Keratinocyte (primary cell): ENCODE measurements around the gene HOXC4. TPM values are rescaled to one million over a fixed set of nuclear protein-coding genes. Genes with fewer than 3 reads are reported as not detected.
A peak's percentile ranks its signal among the peaks of the same experiment; 100 is the strongest.

Experiments
- DNase-seq: peaks from one replicate; pipeline ENCODE4 v3.0.0-alpha.2; 2011; ENCODE audit warnings: low read depth, missing footprints, low spot score
- FAIRE-seq: peaks from 2 replicates; lab custom pipeline; 2011; peaks lifted over from hg19 to GRCh38; lab: Jason Lieb, UNC
- H2AFZ ChIP-seq: 2 replicates; pipeline ENCODE4 v1.6.0; 2012; ENCODE audit warnings: low read length, control low read depth, inconsistent platforms; ENCODE audit not compliant: control insufficient read depth
- H3K27ac ChIP-seq: 2 replicates; pipeline ENCODE4 v1.5.1; 2011; ENCODE audit warnings: low read length; ENCODE audit not compliant: control insufficient read depth, insufficient read depth
- H3K27me3 ChIP-seq: 3 replicates; pipeline ENCODE4 v1.6.0; 2011; ENCODE audit warnings: low read length; ENCODE audit not compliant: control insufficient read depth, insufficient read depth; ENCODE audit errors: extremely low read depth
- H3K36me3 ChIP-seq, 2 experiments: 2 replicates in 1 of 2; 3 replicates in 1 of 2; pipeline ENCODE4 v1.5.1; 2011; ENCODE audit warnings: low read length in 2 of 2, mild to moderate bottlenecking in 1 of 2; ENCODE audit not compliant: control insufficient read depth in 2 of 2, insufficient read depth in 2 of 2; ENCODE audit errors: extremely low read depth in 1 of 2
- H3K4me1 ChIP-seq: 3 replicates; pipeline ENCODE4 v1.5.1; 2011; ENCODE audit warnings: low read length; ENCODE audit not compliant: control insufficient read depth, insufficient read depth; ENCODE audit errors: extremely low read depth
- H3K4me2 ChIP-seq: 3 replicates; pipeline ENCODE4 v1.6.0; 2011; ENCODE audit warnings: low read depth, low read length; ENCODE audit not compliant: control insufficient read depth, insufficient read depth; ENCODE audit errors: extremely low read depth
- H3K4me3 ChIP-seq, 3 experiments: fragments of 200-600 bp in 1 of 3; sonication (generic) in 1 of 3; 2 replicates in 2 of 3; 3 replicates in 1 of 3; pipeline ENCODE4 v1.5.1; 2011 to 2016; ENCODE audit warnings: low read length in 3 of 3, mild to moderate bottlenecking in 3 of 3, control low read depth in 2 of 3, inconsistent platforms in 1 of 3, low read depth in 1 of 3, mixed read lengths in 1 of 3, mixed run types in 1 of 3, moderate library complexity in 1 of 3; ENCODE audit not compliant: control insufficient read depth in 2 of 3, insufficient read depth in 2 of 3; ENCODE audit errors: extremely low read depth in 1 of 3
- H3K79me2 ChIP-seq: 2 replicates; pipeline ENCODE4 v1.6.0; 2012; ENCODE audit warnings: low read length; ENCODE audit not compliant: control insufficient read depth, insufficient read depth
- H3K9ac ChIP-seq: 3 replicates; pipeline ENCODE4 v1.6.0; 2011; ENCODE audit warnings: low read length; ENCODE audit not compliant: control insufficient read depth, insufficient read depth; ENCODE audit errors: extremely low read depth
- H3K9me1 ChIP-seq: 3 replicates; pipeline ENCODE4 v1.6.0; 2011; ENCODE audit warnings: low read length; ENCODE audit not compliant: control insufficient read depth, insufficient read depth; ENCODE audit errors: extremely low read depth
- H3K9me3 ChIP-seq: 2 replicates; pipeline ENCODE4 v1.5.1; 2012; ENCODE audit warnings: low read depth, low read length; ENCODE audit not compliant: control insufficient read depth
- H4K20me1 ChIP-seq: 3 replicates; pipeline ENCODE4 v1.6.0; 2011; ENCODE audit warnings: low read length; ENCODE audit not compliant: control insufficient read depth, insufficient read depth; ENCODE audit errors: extremely low read depth
- EZH2 ChIP-seq: IDR thresholded peaks from one replicate; pipeline ENCODE4 v1.6.1; 2012; ENCODE audit warnings: inconsistent platforms, mild to moderate bottlenecking, low read length, moderate library complexity
- dilution Hi-C: fragments of 300-500 bp; cut with MboI; formaldehyde crosslinking; loops from one replicate; pipeline ENCODE4 v1.7.0; 2020; ENCODE audit warnings: low sequenced_read_pairs; ENCODE audit not compliant: extremely low pct_ligation_motif_present
- polyA plus RNA-seq, 5 experiments: library from polyadenylated mRNA; depleted of rRNA in 3 of 5; stranded (reverse) in 3 of 5; stranded (forward) in 1 of 5; unstranded in 1 of 5; fragments of >200 nt; gene quantifications; 1 replicate in 1 of 5; 2 replicates in 3 of 5; 3 replicates in 1 of 5; pipeline versions ENCODE4 v1.2.1 to v1.2.3, GENCODE V29; 2011 to 2012; ENCODE audit warnings: missing spikeins in 2 of 5, low read depth in 1 of 5, low replicate concordance in 1 of 5
- TF ChIP-seq, protein P1 (sequence below), 3 experiments: IDR thresholded peaks in 1 of 3; conservative IDR thresholded peaks in 1 of 3; optimal IDR thresholded peaks in 1 of 3; 2 replicates in 2 of 3; 3 replicates in 1 of 3; pipeline versions ENCODE3 to v1.5.1; 2011; ENCODE audit warnings: low read length in 3 of 3, mild to moderate bottlenecking in 3 of 3, moderate library complexity in 2 of 3, control low read depth in 1 of 3, inconsistent platforms in 1 of 3; ENCODE audit not compliant: insufficient read depth in 2 of 3; ENCODE audit errors: extremely low read depth in 1 of 3

The HOXC4 gene
- polyA plus RNA-seq, 1 donor (not counting 4 experiments of a cell fraction or from before 2014, with no cell fraction given): 1.8 TPM

DNA sequence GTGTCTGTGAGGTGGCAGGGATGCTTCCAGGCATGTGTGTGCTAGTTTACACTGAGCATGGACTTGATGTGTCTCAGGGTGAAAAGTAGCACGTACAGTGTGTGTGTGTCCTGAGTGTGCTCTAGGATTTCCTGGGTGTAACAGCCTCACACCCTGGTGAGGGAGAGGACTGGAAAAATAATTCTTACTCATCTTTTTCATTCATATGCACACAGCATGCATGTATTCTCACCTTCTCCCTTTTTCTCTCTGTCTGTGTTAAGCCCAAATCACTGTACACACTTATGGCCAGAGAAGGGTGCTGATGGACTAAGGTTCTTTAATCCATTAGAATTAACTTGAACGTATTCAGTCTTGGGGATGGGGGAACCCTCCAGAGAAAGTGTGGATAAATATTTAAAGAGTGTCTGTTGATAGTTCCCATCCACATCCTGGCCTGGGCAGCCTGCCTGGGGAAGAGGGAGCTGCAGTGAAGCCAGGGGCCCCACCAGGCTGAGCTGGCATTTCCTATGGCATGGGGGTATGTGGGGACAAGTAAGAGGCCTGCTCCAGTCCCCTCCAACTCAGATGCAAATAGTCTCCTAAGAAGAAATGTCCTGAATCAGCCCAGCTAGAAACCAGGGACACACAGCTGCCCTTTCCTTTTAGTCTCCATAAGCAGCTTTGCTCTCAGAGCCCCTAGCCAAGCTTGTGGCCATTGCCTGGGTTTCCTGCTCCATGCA, 45.9 kb upstream of the HOXC4 start:
- H3K27me3 ChIP-seq: no peaks in the 10 kb centered on the region
- peak overlapping the region; percentile 9 for H3K9ac ChIP-seq
- TF ChIP-seq, protein P1, sequence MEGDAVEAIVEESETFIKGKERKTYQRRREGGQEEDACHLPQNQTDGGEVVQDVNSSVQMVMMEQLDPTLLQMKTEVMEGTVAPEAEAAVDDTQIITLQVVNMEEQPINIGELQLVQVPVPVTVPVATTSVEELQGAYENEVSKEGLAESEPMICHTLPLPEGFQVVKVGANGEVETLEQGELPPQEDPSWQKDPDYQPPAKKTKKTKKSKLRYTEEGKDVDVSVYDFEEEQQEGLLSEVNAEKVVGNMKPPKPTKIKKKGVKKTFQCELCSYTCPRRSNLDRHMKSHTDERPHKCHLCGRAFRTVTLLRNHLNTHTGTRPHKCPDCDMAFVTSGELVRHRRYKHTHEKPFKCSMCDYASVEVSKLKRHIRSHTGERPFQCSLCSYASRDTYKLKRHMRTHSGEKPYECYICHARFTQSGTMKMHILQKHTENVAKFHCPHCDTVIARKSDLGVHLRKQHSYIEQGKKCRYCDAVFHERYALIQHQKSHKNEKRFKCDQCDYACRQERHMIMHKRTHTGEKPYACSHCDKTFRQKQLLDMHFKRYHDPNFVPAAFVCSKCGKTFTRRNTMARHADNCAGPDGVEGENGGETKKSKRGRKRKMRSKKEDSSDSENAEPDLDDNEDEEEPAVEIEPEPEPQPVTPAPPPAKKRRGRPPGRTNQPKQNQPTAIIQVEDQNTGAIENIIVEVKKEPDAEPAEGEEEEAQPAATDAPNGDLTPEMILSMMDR (optimal IDR thresholded peaks at IDR 0.05 in 1 of 3, IDR thresholded peaks at IDR 0.05 in 1 of 3, conservative IDR thresholded peaks at IDR 0.05 in 1 of 3; ENCODE audit: extremely low read depth in 1 of 3, insufficient read depth in 2 of 3, low read length in 3 of 3): no peak
- TF ChIP-seq EZH2: no peak
- dilution Hi-C loops: no loop called here
- no peak overlapping the region for H3K27ac ChIP-seq
- no peak for FAIRE-seq
- no peak for DNase-seq
- H3K4me1 ChIP-seq: peaks cover 16% of the 10 kb centered on the region
- peaks cover 2% of the 10 kb centered on the region in 2 experiments for H3K36me3 ChIP-seq
- H2AFZ ChIP-seq: no peak overlapping the region
- H3K9me1 ChIP-seq: no peaks in the 10 kb centered on the region
- no peak overlapping the region for H3K4me2 ChIP-seq
- no peaks in the 10 kb centered on the region for H4K20me1 ChIP-seq
- H3K79me2 ChIP-seq: peaks cover 32% of the 10 kb centered on the region
- H3K4me3 ChIP-seq: no peak overlapping the region
- no peaks in the 10 kb centered on the region for H3K9me3 ChIP-seq

DNA sequence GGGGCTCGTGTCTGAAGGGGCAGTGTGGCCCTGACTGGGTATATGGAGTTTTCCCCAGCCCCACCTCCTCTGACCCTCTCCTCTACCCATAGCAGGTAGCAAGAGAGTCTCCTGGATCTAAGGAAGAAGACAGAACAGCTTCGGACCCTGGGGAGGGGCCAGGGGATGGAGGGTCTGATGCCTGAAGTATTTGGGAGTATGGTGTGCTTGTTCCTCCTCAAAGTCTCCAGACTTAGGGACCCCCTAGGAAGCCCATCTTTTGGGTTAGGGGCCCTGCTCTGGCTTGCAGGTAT, 45.4 kb upstream of the HOXC4 start:
- Histone ChIP-seq H3K36me3 (peaks cover 0 to 2% of the 10 kb centered on the region in 2 experiments), H3K4me3 (no peak overlapping the region), H2AFZ (no peak overlapping the region), H3K79me2 (peaks cover 32% of the 10 kb centered on the region), H3K27ac (no peak overlapping the region), H3K9me3 (no peaks in the 10 kb centered on the region), H3K9me1 (no peaks in the 10 kb centered on the region), H3K27me3 (no peaks in the 10 kb centered on the region), H4K20me1 (no peaks in the 10 kb centered on the region), H3K9ac (peak overlapping the region; percentile 22), H3K4me2 (peak overlapping the region; percentile 60), H3K4me1 (peaks cover 16% of the 10 kb centered on the region)
- dilution Hi-C loops: no loop called here
- FAIRE-seq (no peak), DNase-seq (no peak)
- TF ChIP-seq EZH2: no peak
- TF ChIP-seq, protein P1 (optimal IDR thresholded peaks at IDR 0.05 in 1 of 3, IDR thresholded peaks at IDR 0.05 in 1 of 3, conservative IDR thresholded peaks at IDR 0.05 in 1 of 3; ENCODE audit: extremely low read depth in 1 of 3, insufficient read depth in 2 of 3, low read length in 3 of 3): no peak
